PC-9 (cell line): ENCODE measurements around the gene KIZ. TPM values are rescaled to one million over a fixed set of nuclear protein-coding genes. Genes with fewer than 3 reads are reported as not detected.

ENCODE experiments used
- BruUV-seq: library from RNA; stranded (reverse); fragments of 400-500 nt; replicated peaks from 2 replicates; lab custom pipeline; 2021; lab: Mats Ljungman, UMichigan
- CTCF ChIA-PET: fragments of 300-600 bp; sonication (Branson Sonifier 250); formaldehyde crosslinking; loops from one replicate; lab custom pipeline; 2022; ENCODE audit warnings: antibody characterized with exemption; lab: Charles Lee
- POLR2A ChIA-PET: fragments of 300-600 bp; sonication (Branson Sonifier 250); formaldehyde crosslinking; loops from one replicate; lab custom pipeline; 2022; ENCODE audit warnings: antibody characterized with exemption; ENCODE audit not compliant: unreplicated experiment; lab: Charles Lee
- DNase-seq, 2 experiments: peaks; one replicate each; pipeline versions ENCODE4 v3.0.0 to v3.0.0-alpha.2; 2015 to 2022; ENCODE audit warnings: mixed read lengths in 1 of 2
- H2AFZ ChIP-seq: fragments of 200-600 bp; sonication (generic); 2 replicates; pipeline ENCODE4 v1.8.1; 2017; ENCODE audit warnings: antibody characterized with exemption
- H3F3A ChIP-seq: fragments of 200-600 bp; sonication (generic); 2 replicates; pipeline ENCODE4 v1.8.1; 2017; ENCODE audit warnings: antibody characterized with exemption, mild to moderate bottlenecking, low read depth; ENCODE audit not compliant: insufficient read depth
- H3K27ac ChIP-seq: fragments of 200-600 bp; sonication (generic); 2 replicates; pipeline ENCODE4 v1.6.1; 2016; ENCODE audit warnings: mixed run types
- H3K27me3 ChIP-seq: fragments of 200-600 bp; sonication (generic); 2 replicates; pipeline ENCODE4 v1.6.1; 2016; ENCODE audit warnings: low read depth, mixed run types; ENCODE audit not compliant: insufficient read depth
- H3K36me3 ChIP-seq: fragments of 200-600 bp; sonication (generic); 2 replicates; pipeline ENCODE4 v1.6.1; 2016; ENCODE audit warnings: low read depth, mixed run types
- H3K4me1 ChIP-seq: fragments of 200-600 bp; sonication (generic); replicated peaks from 2 replicates; pipeline ENCODE4 v1.6.1; 2016; ENCODE audit warnings: mixed run types; ENCODE audit not compliant: insufficient read depth
- H3K4me2 ChIP-seq: fragments of 200-600 bp; sonication (generic); 2 replicates; pipeline ENCODE4 v1.6.1; 2017; ENCODE audit warnings: mixed run types
- H3K4me3 ChIP-seq: fragments of 200-600 bp; sonication (generic); 2 replicates; pipeline ENCODE4 v1.6.1; 2016; ENCODE audit warnings: mixed run types
- H3K79me2 ChIP-seq: fragments of 200-600 bp; sonication (generic); 2 replicates; pipeline ENCODE4 v1.6.1; 2017; ENCODE audit warnings: low read depth, mixed run types
- H3K9me2 ChIP-seq: fragments of 200-600 bp; sonication (generic); 2 replicates; pipeline ENCODE4 v1.8.1; 2017; ENCODE audit warnings: mild to moderate bottlenecking; ENCODE audit not compliant: insufficient read depth
- H3K9me3 ChIP-seq: fragments of 200-600 bp; sonication (generic); 2 replicates; pipeline ENCODE4 v1.8.1; 2016; ENCODE audit warnings: low read depth; ENCODE audit not compliant: insufficient read depth
- H4K20me1 ChIP-seq: fragments of 200-600 bp; sonication (generic); 2 replicates; pipeline ENCODE4 v1.8.1; 2017; ENCODE audit not compliant: insufficient read depth
- EZH2 ChIP-seq: fragments of 200-600 bp; sonication (generic); IDR thresholded peaks from 2 replicates; pipeline ENCODE4 v1.8.0; 2017; ENCODE audit warnings: antibody characterized with exemption, low read depth
- intact Hi-C: fragments of 100-400 bp; cut with micrococcal nuclease; formaldehyde crosslinking; loops from one replicate; pipeline ENCODE4 v1.10.0; 2022; ENCODE audit not compliant: unreplicated experiment
- total RNA-seq: library from RNA; stranded (reverse); gene quantifications from 2 replicates; pipeline ENCODE4 v1.2.3, GENCODE V29; 2021
- TF ChIP-seq, protein P1 (sequence below): fragments of 200-600 bp; sonication (generic); conservative IDR thresholded peaks from 2 replicates; pipeline ENCODE4 v1.6.1; 2017; ENCODE audit warnings: mixed run types, antibody characterized with exemption, mild to moderate bottlenecking, moderate library complexity

The KIZ gene
- total RNA-seq, 1 experiment from 2014 or later, result 21.5 TPM

DNA sequence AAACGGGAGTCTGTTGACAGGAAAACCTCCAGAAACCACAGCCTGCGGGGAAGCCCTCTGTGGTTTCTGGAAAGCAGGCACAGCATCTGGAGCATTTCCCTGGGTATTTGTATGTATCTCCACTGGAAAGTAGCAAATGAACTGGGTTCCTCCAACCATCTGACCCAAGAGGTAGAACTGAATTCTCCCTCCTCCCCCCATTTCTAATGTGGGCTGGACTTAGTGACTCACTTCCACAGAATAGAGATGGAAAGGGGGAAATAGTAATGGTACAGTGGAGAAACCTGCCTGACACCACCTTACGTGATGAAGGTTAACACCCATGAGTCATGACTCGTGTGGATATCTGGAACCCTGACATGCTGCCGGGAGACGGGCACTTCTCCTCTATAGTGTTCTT is 125.4 kb downstream of the KIZ start:
- TF ChIP-seq, protein P1, sequence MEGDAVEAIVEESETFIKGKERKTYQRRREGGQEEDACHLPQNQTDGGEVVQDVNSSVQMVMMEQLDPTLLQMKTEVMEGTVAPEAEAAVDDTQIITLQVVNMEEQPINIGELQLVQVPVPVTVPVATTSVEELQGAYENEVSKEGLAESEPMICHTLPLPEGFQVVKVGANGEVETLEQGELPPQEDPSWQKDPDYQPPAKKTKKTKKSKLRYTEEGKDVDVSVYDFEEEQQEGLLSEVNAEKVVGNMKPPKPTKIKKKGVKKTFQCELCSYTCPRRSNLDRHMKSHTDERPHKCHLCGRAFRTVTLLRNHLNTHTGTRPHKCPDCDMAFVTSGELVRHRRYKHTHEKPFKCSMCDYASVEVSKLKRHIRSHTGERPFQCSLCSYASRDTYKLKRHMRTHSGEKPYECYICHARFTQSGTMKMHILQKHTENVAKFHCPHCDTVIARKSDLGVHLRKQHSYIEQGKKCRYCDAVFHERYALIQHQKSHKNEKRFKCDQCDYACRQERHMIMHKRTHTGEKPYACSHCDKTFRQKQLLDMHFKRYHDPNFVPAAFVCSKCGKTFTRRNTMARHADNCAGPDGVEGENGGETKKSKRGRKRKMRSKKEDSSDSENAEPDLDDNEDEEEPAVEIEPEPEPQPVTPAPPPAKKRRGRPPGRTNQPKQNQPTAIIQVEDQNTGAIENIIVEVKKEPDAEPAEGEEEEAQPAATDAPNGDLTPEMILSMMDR, result no peak
- TF ChIP-seq EZH2, result no peak
- H3K4me2 ChIP-seq, result 0 out of 2 replicates have a peak overlapping the region, but pooled peaks have one; percentile 12
- no peaks in the 10 kb centered on the region for H3K9me2 ChIP-seq
- H3K27ac ChIP-seq, result no peak overlapping the region
- no peaks in the 10 kb centered on the region for H4K20me1 ChIP-seq
- H3K79me2 ChIP-seq, result no peaks in the 10 kb centered on the region
- no peaks in the 10 kb centered on the region for H3K36me3 ChIP-seq
- no peak overlapping the region for H3K4me3 ChIP-seq
- no TSS peak for BruUV-seq
- intact Hi-C loops, result no loop called here
- H3F3A ChIP-seq, result no peaks in the 10 kb centered on the region
- H3K9me3 ChIP-seq, result no peaks in the 10 kb centered on the region
- H3K27me3 ChIP-seq, result peaks cover 6% of the 10 kb centered on the region; the same call in 1 of the 2 replicates
- POLR2A ChIA-PET, result no interaction called here
- no peaks in the 10 kb centered on the region for H3K4me1 ChIP-seq
- DNase-seq, result no peak
- H2AFZ ChIP-seq, result no peak overlapping the region
- CTCF ChIA-PET, result no interaction called here

DNA sequence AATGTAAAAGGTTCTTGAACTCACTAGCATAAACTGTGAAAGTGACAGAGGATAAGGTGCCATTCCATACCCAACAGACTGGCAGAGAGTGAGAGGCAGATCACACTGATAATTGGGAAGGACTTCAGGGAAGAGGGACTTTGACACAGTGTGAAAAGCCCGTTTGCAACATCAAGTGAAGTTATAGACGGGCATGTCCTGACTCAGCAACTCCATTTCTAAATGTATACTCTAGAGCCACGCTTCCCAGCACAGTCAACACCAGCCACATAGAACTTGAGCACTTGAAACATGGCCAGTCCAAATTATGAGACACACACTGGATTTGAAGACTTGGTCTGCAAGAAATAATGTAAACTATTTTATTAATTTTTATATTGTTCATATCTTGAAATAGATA is 131.3 kb downstream of the KIZ start:
- Histone ChIP-seq H3K27ac (no peak overlapping the region), H3K4me3 (no peak overlapping the region), H3K27me3 (peaks cover 6% of the 10 kb centered on the region; the same call in 1 of the 2 replicates), H3K9me3 (no peaks in the 10 kb centered on the region), H3K79me2 (no peaks in the 10 kb centered on the region), H3K9me2 (no peaks in the 10 kb centered on the region), H4K20me1 (no peaks in the 10 kb centered on the region), H2AFZ (no peak overlapping the region), H3F3A (no peaks in the 10 kb centered on the region), H3K4me1 (no peaks in the 10 kb centered on the region), H3K4me2 (no peak overlapping the region), H3K36me3 (no peaks in the 10 kb centered on the region)
- no TSS peak for BruUV-seq
- TF ChIP-seq, protein P1, result no peak
- TF ChIP-seq EZH2, result no peak
- DNase-seq, result no peak
- intact Hi-C loops, result no loop called here
- ChIA-PET CTCF (no interaction called here), POLR2A (no interaction called here)

DNA sequence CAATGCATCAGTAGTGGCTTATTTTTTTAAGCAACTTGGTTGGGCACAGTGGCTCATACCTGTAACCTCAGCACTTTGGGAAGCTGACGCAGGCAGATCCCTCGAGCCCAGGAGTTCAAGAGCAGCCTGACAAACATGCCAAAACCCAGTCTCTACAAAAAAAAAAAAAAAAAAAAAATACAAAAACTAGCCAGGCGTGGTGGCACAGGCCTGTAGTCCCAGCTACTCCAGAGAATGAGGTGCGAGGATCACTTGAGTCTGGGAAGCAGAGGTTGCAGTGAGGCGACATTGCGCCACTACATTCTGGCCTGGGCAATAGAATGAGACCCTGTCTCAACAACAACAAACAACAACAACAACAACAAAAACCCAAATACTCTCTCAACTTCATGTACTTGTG is 132.5 kb downstream of the KIZ start:
- H2AFZ ChIP-seq, result no peak overlapping the region
- no TSS peak for BruUV-seq
- intact Hi-C loops, result no loop called here
- no peak overlapping the region for H3K27ac ChIP-seq
- POLR2A ChIA-PET, result no interaction called here
- no peaks in the 10 kb centered on the region for H3K4me1 ChIP-seq
- CTCF ChIA-PET, result no interaction called here
- TF ChIP-seq, protein P1, result no peak
- no peak for TF ChIP-seq EZH2
- H3K36me3 ChIP-seq, result no peaks in the 10 kb centered on the region
- H4K20me1 ChIP-seq, result no peaks in the 10 kb centered on the region
- no peak overlapping the region for H3K4me2 ChIP-seq
- H3F3A ChIP-seq, result no peaks in the 10 kb centered on the region
- H3K9me3 ChIP-seq, result no peaks in the 10 kb centered on the region
- no peak overlapping the region for H3K4me3 ChIP-seq
- peaks cover 6% of the 10 kb centered on the region; the same call in 1 of the 2 replicates for H3K27me3 ChIP-seq
- no peak for DNase-seq
- no peaks in the 10 kb centered on the region for H3K79me2 ChIP-seq
- H3K9me2 ChIP-seq, result no peaks in the 10 kb centered on the region
